GM12875 (cell line): ENCODE data around the gene AK4.

Experiments used
- H3K4me3 ChIP-seq: one replicate; pipeline ENCODE4 v1.5.1; 2011; ENCODE audit warnings: low read depth, low read length, control low read depth
- TF ChIP-seq, protein P1 (sequence below): IDR thresholded peaks from 2 replicates; pipeline ENCODE4 v1.5.1; 2011; ENCODE audit warnings: low read depth, mild to moderate bottlenecking, control low read depth, inconsistent platforms, low read length, moderate library complexity, borderline replicate concordance; ENCODE audit not compliant: insufficient read depth

Gene AK4

DNA sequence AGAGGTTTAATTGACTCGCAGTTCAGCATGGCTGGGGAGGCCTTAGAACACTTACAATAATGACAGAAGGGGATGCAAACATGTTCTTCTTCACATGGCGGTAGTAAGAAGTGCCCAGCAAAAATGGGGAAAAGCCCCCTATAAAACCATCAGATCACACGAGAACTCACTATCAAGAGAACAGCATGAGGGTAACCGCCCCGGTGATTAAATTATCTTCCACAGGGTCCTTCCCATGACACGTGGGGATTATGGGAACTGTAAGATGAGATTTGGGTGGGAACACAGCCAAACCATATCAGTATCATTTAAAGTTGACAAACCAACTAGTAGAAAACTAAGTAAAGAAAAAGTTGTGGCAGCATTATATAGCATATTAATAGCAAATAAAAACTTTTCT, 90.0 kb downstream of the AK4 start:
- H3K4me3 ChIP-seq = no peak overlapping the region
- TF ChIP-seq, protein P1, sequence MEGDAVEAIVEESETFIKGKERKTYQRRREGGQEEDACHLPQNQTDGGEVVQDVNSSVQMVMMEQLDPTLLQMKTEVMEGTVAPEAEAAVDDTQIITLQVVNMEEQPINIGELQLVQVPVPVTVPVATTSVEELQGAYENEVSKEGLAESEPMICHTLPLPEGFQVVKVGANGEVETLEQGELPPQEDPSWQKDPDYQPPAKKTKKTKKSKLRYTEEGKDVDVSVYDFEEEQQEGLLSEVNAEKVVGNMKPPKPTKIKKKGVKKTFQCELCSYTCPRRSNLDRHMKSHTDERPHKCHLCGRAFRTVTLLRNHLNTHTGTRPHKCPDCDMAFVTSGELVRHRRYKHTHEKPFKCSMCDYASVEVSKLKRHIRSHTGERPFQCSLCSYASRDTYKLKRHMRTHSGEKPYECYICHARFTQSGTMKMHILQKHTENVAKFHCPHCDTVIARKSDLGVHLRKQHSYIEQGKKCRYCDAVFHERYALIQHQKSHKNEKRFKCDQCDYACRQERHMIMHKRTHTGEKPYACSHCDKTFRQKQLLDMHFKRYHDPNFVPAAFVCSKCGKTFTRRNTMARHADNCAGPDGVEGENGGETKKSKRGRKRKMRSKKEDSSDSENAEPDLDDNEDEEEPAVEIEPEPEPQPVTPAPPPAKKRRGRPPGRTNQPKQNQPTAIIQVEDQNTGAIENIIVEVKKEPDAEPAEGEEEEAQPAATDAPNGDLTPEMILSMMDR = no peak

DNA sequence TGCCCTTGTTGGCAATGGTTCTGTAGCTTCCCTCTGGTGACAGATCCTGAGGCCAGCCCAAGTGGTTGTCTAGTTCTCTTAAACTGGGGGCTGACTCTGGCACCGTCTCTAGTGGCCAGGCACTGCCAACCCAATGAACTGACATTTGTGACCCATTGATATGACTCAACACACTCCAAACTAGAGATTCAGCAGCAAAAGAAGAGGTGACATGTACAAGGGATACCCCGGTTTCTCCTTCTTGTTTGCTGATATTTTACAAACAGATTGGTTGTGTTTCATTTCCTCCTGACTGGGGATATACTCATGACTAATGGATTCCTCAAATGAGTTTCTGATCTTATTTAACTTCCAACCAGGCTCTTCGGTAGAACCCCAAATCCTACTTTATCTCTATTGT, 95.5 kb downstream of the AK4 start:
- TF ChIP-seq, protein P1 = no peak
- no peak overlapping the region for H3K4me3 ChIP-seq

DNA sequence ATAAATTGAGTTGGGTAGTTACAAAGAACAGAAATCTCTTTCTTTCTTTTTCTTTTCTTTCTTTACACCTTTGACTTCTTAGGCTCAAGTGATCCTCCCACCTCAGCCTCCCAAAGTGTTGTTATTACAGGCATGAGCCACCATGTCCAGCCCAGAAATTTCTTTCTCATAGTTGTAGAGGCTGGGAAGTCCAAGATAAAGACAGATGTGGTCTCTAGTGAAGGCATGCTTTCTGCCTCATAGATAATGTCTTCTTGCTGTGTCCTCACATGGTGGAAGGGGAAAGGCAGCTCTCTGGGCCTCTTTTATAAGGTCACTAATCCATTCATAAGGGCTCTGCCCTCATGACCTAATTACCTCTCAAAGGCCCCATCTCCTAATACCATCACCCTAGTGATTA, 97.3 kb downstream of the AK4 start:
- no peak overlapping the region for H3K4me3 ChIP-seq
- TF ChIP-seq, protein P1 = no peak

DNA sequence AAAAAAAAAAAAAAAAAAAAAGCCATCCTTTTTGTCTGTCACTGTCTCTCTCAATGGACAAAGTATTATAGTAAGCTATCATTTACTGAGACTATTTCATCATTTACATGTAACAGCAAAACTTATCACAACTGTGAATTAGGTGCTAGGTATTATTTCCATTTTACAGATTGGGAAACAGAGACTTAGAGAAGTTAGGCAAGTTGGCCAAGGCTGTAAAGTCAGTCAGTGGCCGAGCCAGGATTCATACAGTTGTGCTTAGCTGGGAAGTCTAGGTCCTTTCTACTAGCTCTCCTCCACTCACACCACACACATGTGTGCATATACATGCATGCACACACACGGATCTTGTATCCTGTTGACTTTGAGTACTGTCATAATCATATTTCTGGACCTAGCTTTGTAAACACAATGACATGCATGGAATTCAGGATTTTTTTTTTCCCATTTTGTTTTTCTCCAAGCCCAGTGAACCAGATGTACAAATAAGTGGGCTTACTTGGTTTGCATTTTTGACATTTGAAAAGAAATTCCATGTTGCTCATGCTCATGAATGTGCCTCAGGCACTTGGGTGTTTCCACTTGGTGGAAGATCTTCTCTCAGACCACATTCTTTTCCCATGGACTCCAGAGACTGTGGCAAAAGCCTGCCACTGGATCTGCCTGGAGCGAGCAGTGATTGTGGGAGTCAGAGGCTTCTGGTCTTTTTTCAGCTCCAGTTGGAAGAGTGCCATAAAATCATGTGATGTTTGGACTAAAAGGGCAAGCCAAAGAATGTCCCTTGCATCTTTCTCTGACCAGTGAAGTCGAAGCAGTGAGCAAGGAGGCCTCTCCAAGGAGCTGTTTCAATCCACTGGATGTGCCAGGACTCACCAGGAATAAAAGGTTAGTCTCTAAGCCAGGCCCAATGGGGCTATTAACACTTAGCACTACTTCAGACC, 99.7 kb downstream of the AK4 start:
- TF ChIP-seq, protein P1 = no peak
- H3K4me3 ChIP-seq = no peak overlapping the region

DNA sequence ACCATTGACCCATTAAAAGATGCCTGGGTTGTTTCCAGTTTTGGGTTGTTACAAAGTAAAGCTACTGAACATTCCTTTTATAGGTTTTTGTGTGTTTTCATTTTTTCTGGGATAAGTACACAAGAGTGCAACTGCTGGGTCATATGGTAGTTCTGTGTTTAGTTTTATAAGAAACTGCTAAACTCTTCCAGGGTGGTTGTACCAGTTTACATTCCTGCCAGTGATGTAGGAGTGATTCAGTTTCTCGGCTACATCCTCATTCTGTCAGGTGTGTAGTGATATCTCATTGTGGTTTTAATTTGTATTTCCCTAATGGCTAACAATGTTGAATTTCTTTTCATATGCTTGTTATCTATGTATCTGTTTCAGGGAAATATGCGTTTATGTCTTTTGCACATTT, 102.8 kb downstream of the AK4 start:
- TF ChIP-seq, protein P1 = no peak
- H3K4me3 ChIP-seq = no peak overlapping the region

DNA sequence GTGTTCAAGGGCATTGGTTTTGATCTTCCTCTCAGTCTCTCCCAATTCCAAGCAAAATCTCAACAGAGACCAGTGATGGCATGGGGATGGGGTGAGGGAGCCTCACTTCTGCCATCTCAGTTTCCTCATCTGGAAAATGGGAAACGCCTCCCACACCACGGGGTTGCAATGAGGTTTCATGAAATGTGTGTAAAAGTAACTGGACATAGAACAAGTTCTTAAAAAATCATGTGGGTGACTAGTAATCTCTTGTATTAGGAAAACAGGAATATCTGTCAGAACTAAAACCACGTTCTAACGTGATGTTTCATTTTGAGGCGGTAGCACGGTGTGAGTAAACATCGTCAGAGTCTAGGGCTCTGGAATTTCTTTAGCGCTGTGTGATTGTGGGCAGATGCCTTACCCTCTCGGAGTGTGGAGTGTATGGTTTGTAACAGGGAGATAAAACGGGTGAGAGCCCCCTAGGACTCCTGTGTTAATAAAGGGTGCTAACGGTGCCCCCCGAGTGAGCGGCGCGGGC, 105.9 kb downstream of the AK4 start:
- TF ChIP-seq, protein P1 = no peak
- peak overlapping the region; percentile 36 for H3K4me3 ChIP-seq

DNA sequence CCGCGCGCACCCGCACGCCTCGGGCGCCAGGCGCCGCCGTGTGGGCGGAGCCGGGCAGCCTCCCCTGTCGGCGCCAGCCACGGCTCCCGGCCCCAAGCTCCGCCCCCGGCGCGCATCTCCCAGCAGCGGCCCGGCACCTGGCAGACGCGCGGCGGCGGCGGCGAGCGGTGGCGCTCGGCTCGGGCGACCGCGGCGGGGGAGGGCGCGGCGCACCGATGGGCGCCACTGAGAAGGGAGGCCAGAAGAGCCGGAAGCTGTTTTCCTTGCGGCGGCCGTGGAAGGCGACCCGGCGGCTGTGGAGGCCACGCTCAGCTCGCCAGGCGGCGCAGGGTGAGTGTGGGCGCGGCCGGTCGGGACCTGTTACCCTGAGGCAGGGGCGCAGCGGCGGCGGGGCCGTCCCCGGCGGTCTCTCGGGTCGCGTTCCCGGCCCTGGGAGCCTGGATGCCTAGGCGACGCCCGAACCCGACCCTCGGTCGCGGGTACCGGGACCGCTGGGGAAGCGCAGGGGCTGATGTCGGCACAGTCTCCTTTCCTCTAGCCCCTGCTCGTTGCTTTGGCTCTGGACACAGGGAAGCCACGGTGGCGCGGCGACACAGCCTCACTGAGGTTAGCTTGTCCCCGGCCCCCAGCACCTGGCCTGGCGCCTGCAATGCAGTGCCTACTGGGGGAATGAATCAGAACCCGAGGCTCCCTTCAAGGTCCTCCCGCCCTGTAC, 106.5 kb downstream of the AK4 start:
- TF ChIP-seq, protein P1 = peak; percentile 5; the same call in 1 of the 2 replicates
- peak overlapping the region; percentile 64 for H3K4me3 ChIP-seq
